HepG2 (cell line): ENCODE results near the gene RPS19. TPM values are rescaled to one million over a fixed set of nuclear protein-coding genes. Genes with fewer than 3 reads are reported as not detected.
A peak's percentile ranks its signal among the peaks of the same experiment; 100 is the strongest.

Experiments used
- ATAC-seq: fragments of 200-7000 bp; cut with Tn5 transposase; 3 replicates; pipeline ENCODE4 v1.9.1; 2020; ENCODE audit warnings: mild to moderate bottlenecking, moderate library complexity
- BruUV-seq: library from RNA; stranded (reverse); fragments of 400-500 nt; replicated peaks from 2 replicates; lab custom pipeline; 2021; lab: Mats Ljungman, UMichigan
- CTCF ChIA-PET: fragments of 300-600 bp; formaldehyde crosslinking; extraction: SDS; loops from one replicate; lab custom pipeline; 2021; ENCODE audit warnings: low total read pairs, inconsistent platforms, low intra/inter-chr PET ratio; lab: Yijun Ruan, JAX
- POLR2A ChIA-PET: fragments of 350-600 bp; sonication (Branson Sonifier 250); formaldehyde crosslinking; loops from one replicate; lab custom pipeline; 2020; ENCODE audit warnings: antibody characterized with exemption, inconsistent platforms; lab: Yijun Ruan, JAX
- DNase-seq: peaks from one replicate; pipeline ENCODE4 v3.0.0-alpha.2; 2015; ENCODE audit warnings: low spot score
- FAIRE-seq: peaks from 3 replicates; lab custom pipeline; 2011; peaks lifted over from hg19 to GRCh38; lab: Jason Lieb, UNC
- H2AFZ ChIP-seq: one replicate; pipeline ENCODE4 v1.6.1; 2011; ENCODE audit warnings: low read length, inconsistent platforms
- H3K27ac ChIP-seq: fragments of 300-600 bp; 3 replicates; pipeline ENCODE4 v1.8.0; 2011; ENCODE audit warnings: mixed run types, mild to moderate bottlenecking, mixed read lengths, low read length, inconsistent platforms; ENCODE audit not compliant: insufficient read depth; ENCODE audit errors: extremely low read length
- H3K27me3 ChIP-seq, 2 experiments: fragments of 200-600 bp in 1 of 2; 2 replicates in 1 of 2; 3 replicates in 1 of 2; pipeline versions ENCODE4 v1.6.0 to v1.8.0; 2011; ENCODE audit warnings: low read length in 2 of 2, mild to moderate bottlenecking in 2 of 2, moderate library complexity in 2 of 2, inconsistent platforms in 1 of 2; ENCODE audit not compliant: insufficient read depth in 2 of 2, control insufficient read depth in 1 of 2
- H3K36me3 ChIP-seq, 2 experiments: fragments of 200-600 bp in 1 of 2; replicated peaks in 1 of 2; 2 replicates in 1 of 2; 3 replicates in 1 of 2; pipeline versions ENCODE4 v1.5.1 to v1.8.0; 2011; ENCODE audit warnings: low read length in 2 of 2, inconsistent platforms in 1 of 2; ENCODE audit not compliant: insufficient read depth in 2 of 2, control insufficient read depth in 1 of 2
- H3K4me1 ChIP-seq: 2 replicates; pipeline ENCODE4 v1.5.1; 2012; ENCODE audit warnings: low read length, inconsistent platforms; ENCODE audit not compliant: insufficient read depth
- H3K4me2 ChIP-seq: 2 replicates; pipeline ENCODE4 v1.6.0; 2011; ENCODE audit warnings: low read depth, low read length, inconsistent platforms
- H3K4me3 ChIP-seq, 3 experiments: fragments of 200-600 bp in 1 of 3; sonication (generic), shearing (Covaris generic) in 1 of 3; replicated peaks in 1 of 3; 2 replicates each; pipeline ENCODE4 v1.5.1; 2011 to 2016; ENCODE audit warnings: low read length in 3 of 3, inconsistent platforms in 2 of 3, low read depth in 2 of 3, mild to moderate bottlenecking in 2 of 3, control low read depth in 1 of 3, mixed read lengths in 1 of 3; ENCODE audit not compliant: insufficient read depth in 1 of 3
- H3K79me2 ChIP-seq: one replicate; pipeline ENCODE4 v1.6.1; 2011; ENCODE audit warnings: low read length, inconsistent platforms; ENCODE audit not compliant: insufficient read depth
- H3K9ac ChIP-seq: 2 replicates; pipeline ENCODE4 v1.6.0; 2011; ENCODE audit warnings: mild to moderate bottlenecking, low read depth, low read length, inconsistent platforms; ENCODE audit not compliant: insufficient read depth
- H3K9me3 ChIP-seq: 2 replicates; pipeline ENCODE4 v1.5.1; 2012; ENCODE audit warnings: mild to moderate bottlenecking, low read length
- H4K20me1 ChIP-seq: 2 replicates; pipeline ENCODE4 v1.6.0; 2011; ENCODE audit warnings: inconsistent platforms, mild to moderate bottlenecking, low read length, moderate library complexity; ENCODE audit not compliant: insufficient read depth
- CCAR2 ChIP-seq: fragments of 200-400 bp; formaldehyde crosslinking; optimal IDR thresholded peaks from 2 replicates; pipeline ENCODE3; 2018; ENCODE audit warnings: low read depth, mild to moderate bottlenecking, low read length, moderate library complexity
- KDM5A ChIP-seq: fragments of 200-600 bp; sonication (generic); IDR thresholded peaks from 2 replicates; pipeline ENCODE4 v1.7.0; 2018; ENCODE audit warnings: antibody characterized with exemption, mild to moderate bottlenecking, low read length, borderline replicate concordance
- MAX ChIP-seq: IDR thresholded peaks from 2 replicates; pipeline ENCODE4 v1.6.1; 2012; ENCODE audit warnings: inconsistent platforms
- MXD1 ChIP-seq: sonication (generic); formaldehyde crosslinking; IDR thresholded peaks from 2 replicates; pipeline ENCODE4 v1.4.0; 2020; ENCODE audit warnings: mild to moderate bottlenecking, missing genetic modification reagents
- MYC ChIP-seq: sonication (generic); formaldehyde crosslinking; IDR thresholded peaks from 2 replicates; pipeline ENCODE4 v1.9.0; 2021; ENCODE audit warnings: missing genetic modification reagents, borderline replicate concordance
- POLR2G ChIP-seq: fragments of 200-400 bp; formaldehyde crosslinking; IDR thresholded peaks from 2 replicates; pipeline ENCODE4 v1.6.1; 2018; ENCODE audit warnings: mild to moderate bottlenecking, low read depth, low read length, moderate library complexity
- PPARG ChIP-seq: conservative IDR thresholded peaks from 2 replicates; pipeline ENCODE4 v1.6.1; 2016; ENCODE audit warnings: missing biosample characterization, missing genetic modification reagents
- SMYD3 ChIP-seq: sonication (generic); formaldehyde crosslinking; IDR thresholded peaks from 2 replicates; pipeline ENCODE4 v1.8.1; 2023; ENCODE audit warnings: mild to moderate bottlenecking, missing genetic modification reagents
- SP2 ChIP-seq: sonication (generic); formaldehyde crosslinking; IDR thresholded peaks from 2 replicates; pipeline ENCODE4 v1.5.1; 2020; ENCODE audit warnings: mild to moderate bottlenecking, missing genetic modification reagents
- SRSF1 ChIP-seq: fragments of 200-400 bp; formaldehyde crosslinking; optimal IDR thresholded peaks from 2 replicates; pipeline ENCODE3; 2017; ENCODE audit warnings: mild to moderate bottlenecking, low read depth, low read length, moderate library complexity
- ZNF180 ChIP-seq: sonication (generic); formaldehyde crosslinking; IDR thresholded peaks from 2 replicates; pipeline ENCODE4 v1.4.0; 2020; ENCODE audit warnings: low read depth, missing genetic modification reagents, borderline replicate concordance
- ZNF234 ChIP-seq: sonication (generic); formaldehyde crosslinking; conservative IDR thresholded peaks from 2 replicates; pipeline ENCODE4 v1.5.1; 2020; ENCODE audit warnings: mild to moderate bottlenecking, missing genetic modification reagents
- ZNF687 ChIP-seq: sonication (generic); formaldehyde crosslinking; IDR thresholded peaks from 2 replicates; pipeline ENCODE4 v1.5.1; 2020; ENCODE audit warnings: mild to moderate bottlenecking, missing genetic modification reagents, moderate library complexity
- ZNF768 ChIP-seq: sonication (generic); formaldehyde crosslinking; IDR thresholded peaks from 2 replicates; pipeline ENCODE4 v1.4.0; 2020; ENCODE audit warnings: missing genetic modification reagents
- WGBS: methylation state at CpG from one replicate; pipeline ENCODE4 v1.1.6; 2017; ENCODE audit warnings: low lambda C conversion rate; 5-methylcytosine and 5-hydroxymethylcytosine counted together
- in situ Hi-C: cut with HindIII; loops from 2 replicates; pipeline ENCODE4 v1.10.0; 2017; ENCODE audit warnings: low pct_unique_long_range_greater_than_20kb; ENCODE audit not compliant: extremely low pct_ligation_motif_present
- intact Hi-C: fragments of 100-400 bp; cut with micrococcal nuclease; formaldehyde crosslinking; loops from one replicate; pipeline ENCODE4 v1.10.0; 2022; ENCODE audit not compliant: unreplicated experiment
- polyA plus RNA-seq, 8 experiments: library from polyadenylated mRNA; depleted of rRNA in 3 of 8; stranded (reverse) in 7 of 8; unstranded in 1 of 8; fragments of >200 nt; fragmentation: Illumina TruSeq in 4 of 8; extraction: Trizol in 4 of 8; gene quantifications; 2 replicates each; pipeline versions ENCODE4 v1.2.1 to v1.2.3, GENCODE V29; 2011 to 2016; ENCODE audit warnings: low read depth in 4 of 8, missing spikeins in 1 of 8, mixed read lengths in 1 of 8; ENCODE audit not compliant: insufficient read depth in 1 of 8
- total RNA-seq, 5 experiments: library from RNA; depleted of rRNA; stranded (reverse); fragments of >200 nt; fragmentation: Illumina TruSeq; extraction: Trizol; gene quantifications; 2 replicates each; pipeline ENCODE4 v1.2.3, GENCODE V29; 2016; ENCODE audit warnings: low read depth in 1 of 5
- TF ChIP-seq, protein P1 (sequence below): sonication (generic); formaldehyde crosslinking; IDR thresholded peaks from 2 replicates; pipeline ENCODE4 v1.4.0; 2020; ENCODE audit warnings: missing genetic modification reagents, borderline replicate concordance

RPS19 gene
- total and polyA plus RNA-seq, 2 of the 13 experiments (the other 11 are each of a cell fraction or from before 2014, with no cell fraction given) = 1,983 to 4,758 TPM

GRCh38 chr19:41883463-41883820 is 23.4 kb downstream of the RPS19 start:
- in situ Hi-C loops (loop anchor here (5.0 to 10.0 kb wide), 2 partner anchors 51 to 74 kb away; partner anchors contain the start of gene RABAC1), intact Hi-C loops (no loop called here)
- Histone ChIP-seq H3K9me3 (no peaks in the 10 kb centered on the region), H3K36me3 (no peaks in the 10 kb centered on the region), H3K27me3 (no peaks in the 10 kb centered on the region; a peak in 2 of 5 replicates), H3K4me3 (peak overlapping the region; percentile 87 to 95 (median 88)), H3K4me2 (peak overlapping the region; percentile 93), H2AFZ (no peak overlapping the region), H3K9ac (peak overlapping the region; percentile 76), H3K79me2 (peaks cover 25% of the 10 kb centered on the region), H3K27ac (peak overlapping the region; percentile 71), H3K4me1 (peaks cover 50% of the 10 kb centered on the region), H4K20me1 (no peaks in the 10 kb centered on the region)
- no TSS peak for BruUV-seq
- FAIRE-seq (no peak), DNase-seq (no peak), ATAC-seq (no peak)
- ChIA-PET POLR2A (interaction anchor here (2.0 kb wide), 1 partner anchor 11 kb away, joined by 20 read pairs; no protein-coding TSS in a partner anchor), CTCF (no interaction called here)
- under 1% methylated on average over 22 of the region's 23 CpGs for WGBS
- TF ChIP-seq ZNF687 (CRISPR knock-in tag) = peak; percentile 2; the same call in 1 of the 2 replicates
- 0 out of 2 replicates have a peak, but pooled peaks have one; percentile 1 for TF ChIP-seq KDM5A
- no peak for TF ChIP-seq ZNF180
- TF ChIP-seq CCAR2 = peak; percentile 24
- TF ChIP-seq SP2 (CRISPR knock-in tag) = 0 out of 2 replicates have a peak, but pooled peaks have one; percentile 4
- no peak for TF ChIP-seq SMYD3 (CRISPR knock-in tag)
- TF ChIP-seq, protein P1, sequence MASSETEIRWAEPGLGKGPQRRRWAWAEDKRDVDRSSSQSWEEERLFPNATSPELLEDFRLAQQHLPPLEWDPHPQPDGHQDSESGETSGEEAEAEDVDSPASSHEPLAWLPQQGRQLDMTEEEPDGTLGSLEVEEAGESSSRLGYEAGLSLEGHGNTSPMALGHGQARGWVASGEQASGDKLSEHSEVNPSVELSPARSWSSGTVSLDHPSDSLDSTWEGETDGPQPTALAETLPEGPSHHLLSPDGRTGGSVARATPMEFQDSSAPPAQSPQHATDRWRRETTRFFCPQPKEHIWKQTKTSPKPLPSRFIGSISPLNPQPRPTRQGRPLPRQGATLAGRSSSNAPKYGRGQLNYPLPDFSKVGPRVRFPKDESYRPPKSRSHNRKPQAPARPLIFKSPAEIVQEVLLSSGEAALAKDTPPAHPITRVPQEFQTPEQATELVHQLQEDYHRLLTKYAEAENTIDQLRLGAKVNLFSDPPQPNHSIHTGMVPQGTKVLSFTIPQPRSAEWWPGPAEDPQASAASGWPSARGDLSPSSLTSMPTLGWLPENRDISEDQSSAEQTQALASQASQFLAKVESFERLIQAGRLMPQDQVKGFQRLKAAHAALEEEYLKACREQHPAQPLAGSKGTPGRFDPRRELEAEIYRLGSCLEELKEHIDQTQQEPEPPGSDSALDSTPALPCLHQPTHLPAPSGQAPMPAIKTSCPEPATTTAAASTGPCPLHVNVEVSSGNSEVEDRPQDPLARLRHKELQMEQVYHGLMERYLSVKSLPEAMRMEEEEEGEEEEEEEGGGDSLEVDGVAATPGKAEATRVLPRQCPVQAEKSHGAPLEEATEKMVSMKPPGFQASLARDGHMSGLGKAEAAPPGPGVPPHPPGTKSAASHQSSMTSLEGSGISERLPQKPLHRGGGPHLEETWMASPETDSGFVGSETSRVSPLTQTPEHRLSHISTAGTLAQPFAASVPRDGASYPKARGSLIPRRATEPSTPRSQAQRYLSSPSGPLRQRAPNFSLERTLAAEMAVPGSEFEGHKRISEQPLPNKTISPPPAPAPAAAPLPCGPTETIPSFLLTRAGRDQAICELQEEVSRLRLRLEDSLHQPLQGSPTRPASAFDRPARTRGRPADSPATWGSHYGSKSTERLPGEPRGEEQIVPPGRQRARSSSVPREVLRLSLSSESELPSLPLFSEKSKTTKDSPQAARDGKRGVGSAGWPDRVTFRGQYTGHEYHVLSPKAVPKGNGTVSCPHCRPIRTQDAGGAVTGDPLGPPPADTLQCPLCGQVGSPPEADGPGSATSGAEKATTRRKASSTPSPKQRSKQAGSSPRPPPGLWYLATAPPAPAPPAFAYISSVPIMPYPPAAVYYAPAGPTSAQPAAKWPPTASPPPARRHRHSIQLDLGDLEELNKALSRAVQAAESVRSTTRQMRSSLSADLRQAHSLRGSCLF (CRISPR knock-in tag) = peak; percentile 21; the same call in 1 of the 2 replicates
- TF ChIP-seq ZNF768 = peak; percentile 5; the same call in 1 of the 2 replicates
- peak; percentile 9; the same call in 1 of the 2 replicates for TF ChIP-seq MYC (CRISPR knock-in tag)
- TF ChIP-seq MXD1 (CRISPR knock-in tag) = 0 out of 2 replicates have a peak, but pooled peaks have one; percentile 35
- peak; percentile 6 for TF ChIP-seq SRSF1
- 0 out of 2 replicates have a peak, but pooled peaks have one; percentile 17 for TF ChIP-seq POLR2G
- TF ChIP-seq ZNF234 (CRISPR knock-in tag) = no peak
- TF ChIP-seq MAX = peak; percentile 33; the same call in 1 of the 2 replicates
- TF ChIP-seq PPARG (CRISPR knock-in tag) = no peak
